DMS153 treated with DMSO at 0.1 percent for 48 hours (cell line): Measurements from ENCODE around the gene ERCC6L2.
A peak's percentile ranks its signal among the peaks of the same experiment; 100 is the strongest.

Source experiments
- DNase-seq: peaks from one replicate; lab custom pipeline; 2025; ENCODE audit not compliant: unreplicated experiment; lab: John Stamatoyannopoulos, UW

Gene ERCC6L2

DNA sequence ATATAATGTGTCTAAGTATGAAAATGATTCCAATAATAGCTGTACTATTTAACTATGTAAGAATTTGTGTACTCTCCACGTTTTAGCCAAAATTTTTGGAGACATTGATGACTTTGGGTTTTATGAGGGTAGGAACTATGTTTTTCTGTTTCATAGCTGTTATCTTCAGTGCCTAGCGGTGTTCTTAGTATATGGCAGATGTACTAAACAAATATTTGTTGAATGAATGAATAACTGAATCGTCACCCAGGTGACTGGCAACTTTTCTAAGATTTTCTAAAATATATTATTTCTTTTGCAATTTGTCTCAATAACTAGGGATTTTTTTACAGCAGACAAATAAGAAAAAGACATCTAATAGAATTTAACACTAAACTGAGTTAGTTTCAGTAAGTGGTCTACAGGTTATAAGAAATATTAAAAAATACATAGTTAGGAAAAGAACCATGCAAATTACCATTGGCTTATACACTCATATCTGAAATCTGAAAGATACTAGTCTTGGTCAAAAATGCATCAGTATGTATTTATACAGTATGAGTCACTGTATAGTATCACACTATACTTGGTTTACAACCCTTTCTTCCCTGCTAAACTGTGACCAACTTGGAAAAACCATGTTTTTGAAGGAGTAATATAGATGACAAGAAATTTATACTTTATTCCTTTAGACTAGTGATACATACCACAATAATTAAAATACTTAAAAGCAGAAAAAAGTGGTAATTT, 10.5 kb upstream of the ERCC6L2 start:
- DNase-seq = no peak

DNA sequence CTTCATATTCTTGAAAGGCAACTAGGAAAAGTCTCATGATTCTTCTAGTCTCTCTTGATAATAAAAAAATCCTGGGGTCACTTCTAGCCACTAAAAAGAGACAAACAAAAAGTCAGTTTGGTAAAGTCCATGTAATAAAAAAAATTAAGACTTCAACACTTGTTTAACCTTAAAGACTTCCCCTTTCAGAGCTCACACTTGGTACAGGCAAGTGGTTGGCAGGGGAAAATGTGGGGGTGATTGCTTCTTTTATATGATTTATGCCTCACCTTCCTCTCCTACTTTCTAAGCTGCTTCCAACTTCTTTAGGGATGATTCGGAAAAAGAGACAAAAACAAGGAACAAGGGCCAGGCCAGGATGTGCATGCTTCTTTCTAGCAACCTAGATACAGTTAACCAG, 5.1 kb upstream of the ERCC6L2 start:
- DNase-seq = no peak

DNA sequence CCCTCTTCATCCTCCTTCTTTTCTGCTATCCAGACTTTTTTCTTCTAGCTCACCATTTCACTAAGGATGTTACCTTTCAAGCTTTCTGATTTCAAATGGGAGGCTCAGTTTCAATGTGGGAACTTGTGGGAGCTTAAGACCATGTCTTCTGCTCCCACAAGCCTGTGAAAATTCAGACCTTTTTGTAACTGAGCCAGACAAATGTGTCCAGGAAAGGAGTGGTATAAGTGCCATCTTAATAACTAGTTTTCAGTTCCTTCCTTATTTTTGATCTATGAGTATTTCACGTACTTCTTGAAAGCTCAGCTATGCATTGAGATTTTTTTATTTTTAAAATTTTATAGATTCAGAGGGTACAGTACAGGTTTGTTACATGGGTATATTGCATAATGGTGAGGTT, 4.6 kb upstream of the ERCC6L2 start:
- no peak for DNase-seq

DNA sequence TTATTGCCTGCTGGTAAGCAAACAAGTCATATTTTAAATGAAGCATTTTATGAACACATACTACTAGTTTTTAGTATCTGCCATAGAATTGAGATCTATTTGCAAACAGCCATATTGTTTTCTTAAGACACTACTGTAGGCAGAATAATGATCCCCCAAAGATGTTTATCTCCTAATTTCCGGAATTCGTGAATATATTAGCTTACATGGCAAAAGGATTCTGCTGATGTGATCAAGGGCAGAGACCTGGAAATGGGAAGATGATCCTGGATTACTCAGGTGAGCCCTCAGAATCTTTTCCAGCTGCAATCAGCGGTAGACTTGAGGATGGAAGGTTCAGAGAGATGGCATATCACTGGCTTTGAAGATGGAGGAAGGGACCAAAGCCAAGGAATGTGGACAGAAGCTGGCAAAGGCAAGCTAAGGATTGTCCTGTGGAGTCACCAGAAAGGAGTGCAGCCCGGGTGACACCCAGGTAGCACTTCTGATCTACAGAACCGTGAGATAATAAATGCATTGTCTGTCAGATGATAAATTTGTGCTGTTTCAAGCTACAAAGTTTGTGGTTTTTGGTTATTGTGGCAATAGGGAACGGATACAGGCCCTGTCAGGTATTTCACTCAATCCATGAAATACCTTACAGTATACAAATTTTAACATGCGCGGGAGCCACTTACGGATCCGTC, 1.0 kb upstream of the ERCC6L2 start:
- DNase-seq = no peak

DNA sequence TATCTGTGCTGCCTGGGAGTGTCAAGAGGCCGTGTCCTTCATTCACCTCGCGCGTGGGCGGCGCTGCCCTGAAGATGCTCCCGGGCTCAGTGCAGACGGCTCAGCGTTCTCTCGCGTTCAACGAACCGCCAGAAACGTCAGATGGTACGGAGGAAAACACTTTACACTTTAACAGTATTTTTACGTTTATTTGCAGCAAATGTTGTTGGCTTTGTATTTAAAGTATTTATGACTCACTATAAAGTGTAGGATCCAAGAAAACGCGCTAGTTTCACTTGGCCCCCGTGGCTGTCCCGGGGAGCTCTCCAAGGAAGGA, 544 bp upstream of the ERCC6L2 start:
- peak; percentile 45 for DNase-seq

DNA sequence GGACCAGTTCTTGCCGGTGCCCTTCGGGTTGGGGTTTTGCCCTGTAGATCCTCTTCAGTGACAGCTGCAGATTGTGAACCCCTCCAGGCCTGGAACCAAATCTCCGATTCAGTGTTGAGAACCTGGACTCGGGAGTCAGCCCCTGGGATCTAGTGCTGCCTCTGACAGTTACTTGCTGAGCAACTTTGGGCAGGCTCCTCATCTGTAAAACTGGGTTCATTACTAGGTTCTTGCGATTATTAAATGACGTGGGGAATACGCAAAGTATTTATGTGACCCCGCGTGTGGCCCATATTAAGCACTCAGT, 600 bp downstream of the ERCC6L2 start:
- DNase-seq = no peak

DNA sequence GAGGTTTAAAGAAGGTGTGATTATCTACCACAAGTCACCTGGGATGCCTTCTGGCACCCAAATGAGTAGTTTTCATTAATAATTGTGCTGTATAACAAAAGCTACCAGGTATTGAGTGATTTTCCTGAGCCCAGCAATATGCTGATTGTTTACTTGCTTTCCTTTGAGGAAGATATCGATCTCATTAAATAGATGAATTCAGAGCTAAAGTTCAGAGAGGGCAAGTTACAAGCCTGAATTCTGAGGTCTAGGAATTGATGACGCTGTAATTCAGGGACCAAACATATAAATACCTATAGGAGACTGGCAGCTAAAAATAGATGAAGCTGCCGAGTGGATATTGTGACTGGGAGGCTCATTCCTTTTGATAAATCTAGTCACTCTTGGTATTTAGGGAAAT, 1.1 kb downstream of the ERCC6L2 start:
- DNase-seq = no peak

DNA sequence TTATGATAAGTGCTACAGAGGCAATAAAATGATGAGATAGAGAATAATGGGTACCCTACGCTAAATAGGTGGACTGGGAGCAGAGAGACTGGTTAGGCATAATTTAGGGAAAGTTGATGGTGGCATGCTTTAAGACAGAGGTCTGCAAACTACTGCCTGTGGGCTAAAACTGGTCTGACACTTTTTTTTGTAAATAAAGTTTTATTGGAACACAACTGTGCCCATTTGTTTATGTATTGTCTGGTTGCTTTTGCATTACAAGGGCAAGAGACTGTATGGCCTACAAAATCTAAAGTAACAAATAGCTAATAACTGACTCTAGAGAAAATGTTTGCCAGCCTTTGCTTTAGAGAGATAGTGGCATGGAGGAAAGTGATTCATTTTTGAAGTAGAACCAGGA, 2.5 kb downstream of the ERCC6L2 start:
- DNase-seq = no peak

DNA sequence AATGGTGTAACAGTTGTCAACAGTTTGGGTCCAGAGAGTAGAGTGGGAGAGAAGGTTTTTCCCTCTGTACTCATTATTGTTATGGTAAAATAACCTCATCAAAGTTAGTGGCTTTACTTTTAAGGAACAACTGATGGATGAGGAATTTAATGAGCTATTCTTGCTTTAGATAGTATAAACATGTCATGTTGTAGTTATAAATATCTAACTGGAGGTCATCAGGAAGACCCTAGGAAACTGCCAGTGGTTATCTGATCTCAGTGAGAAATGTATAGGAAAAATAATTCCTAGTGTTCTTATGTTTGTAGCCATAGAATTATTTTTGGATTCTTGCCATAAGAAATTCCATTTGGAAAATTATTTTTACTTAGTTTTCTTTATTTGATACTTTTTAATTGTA, 4.1 kb downstream of the ERCC6L2 start:
- DNase-seq = no peak

DNA sequence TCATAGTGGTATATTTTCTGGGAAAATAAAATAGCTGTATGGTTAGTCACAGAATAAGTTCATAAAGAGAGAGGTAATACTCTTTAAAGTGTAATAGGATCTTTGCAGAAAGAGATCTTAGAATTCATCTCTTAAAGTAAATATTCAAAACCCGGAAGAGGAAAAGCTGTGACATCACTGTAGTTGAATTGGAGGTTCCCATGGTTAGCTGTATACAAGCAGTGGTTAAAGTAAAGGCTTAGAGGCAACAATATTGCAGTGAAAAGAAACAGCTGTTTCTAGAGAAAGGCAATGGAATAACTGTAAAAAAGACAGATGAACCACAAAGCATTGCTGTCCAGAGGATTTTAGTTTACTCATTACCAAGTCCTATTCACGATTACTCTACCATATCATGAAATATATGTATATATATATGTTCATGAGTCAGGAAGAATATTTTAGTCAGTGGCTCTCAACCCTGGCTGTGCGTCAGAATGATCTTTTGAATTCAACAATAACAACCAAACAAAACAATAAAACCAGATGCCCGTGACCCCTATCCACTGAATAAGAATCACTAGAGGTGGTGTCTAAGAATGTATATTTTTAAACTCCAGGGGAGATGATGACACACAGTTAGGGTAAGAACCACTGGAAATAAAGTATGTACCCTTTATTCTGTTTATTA, 4.7 kb downstream of the ERCC6L2 start:
- DNase-seq = no peak

DNA sequence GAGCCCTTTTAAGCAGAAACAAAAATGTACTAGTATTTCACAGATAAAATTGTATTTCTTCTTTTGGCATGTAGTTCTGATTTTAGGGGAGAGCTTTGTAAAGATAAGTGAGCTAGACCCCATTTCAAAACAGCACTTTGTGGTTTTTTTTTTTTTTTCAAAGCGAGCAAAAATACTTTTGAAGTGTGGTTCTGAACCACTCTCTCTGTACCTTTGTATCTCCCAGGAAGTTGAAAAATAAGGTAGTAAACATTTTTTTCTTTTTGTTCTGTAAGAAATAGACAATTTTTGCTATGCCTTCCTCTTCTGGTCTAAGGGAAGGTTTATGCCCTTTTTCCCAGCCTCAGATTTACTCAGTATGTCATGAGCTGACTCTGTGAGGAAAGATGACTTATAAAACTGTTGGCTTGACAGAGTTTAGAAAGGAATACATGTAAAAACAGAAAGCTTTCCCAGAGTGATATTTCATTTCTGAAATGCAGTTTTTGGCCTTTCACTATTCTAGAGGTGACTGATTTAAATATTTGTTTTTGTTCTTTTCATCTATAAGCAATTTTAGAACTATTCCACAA, 12.5 kb downstream of the ERCC6L2 start:
- no peak for DNase-seq

DNA sequence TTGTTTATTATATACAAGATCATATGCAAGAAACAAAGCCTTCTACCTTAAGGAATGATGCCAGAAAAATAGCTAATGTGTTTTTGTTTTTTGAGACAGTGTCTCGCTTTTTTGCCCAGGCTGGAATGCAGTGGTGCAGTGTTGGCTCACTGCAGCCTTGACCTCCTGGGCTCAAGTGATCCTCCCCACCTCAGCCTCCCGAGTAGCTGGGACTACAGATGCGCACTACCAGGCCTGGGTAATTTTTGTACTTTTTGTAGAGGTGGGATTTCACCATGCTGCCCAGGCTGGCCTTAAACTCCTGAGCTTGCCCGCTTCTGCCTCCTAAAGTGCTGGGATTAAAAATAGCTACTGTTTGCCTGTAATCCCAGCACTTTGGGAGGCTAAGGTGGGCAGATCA, 15.1 kb downstream of the ERCC6L2 start:
- no peak for DNase-seq

DNA sequence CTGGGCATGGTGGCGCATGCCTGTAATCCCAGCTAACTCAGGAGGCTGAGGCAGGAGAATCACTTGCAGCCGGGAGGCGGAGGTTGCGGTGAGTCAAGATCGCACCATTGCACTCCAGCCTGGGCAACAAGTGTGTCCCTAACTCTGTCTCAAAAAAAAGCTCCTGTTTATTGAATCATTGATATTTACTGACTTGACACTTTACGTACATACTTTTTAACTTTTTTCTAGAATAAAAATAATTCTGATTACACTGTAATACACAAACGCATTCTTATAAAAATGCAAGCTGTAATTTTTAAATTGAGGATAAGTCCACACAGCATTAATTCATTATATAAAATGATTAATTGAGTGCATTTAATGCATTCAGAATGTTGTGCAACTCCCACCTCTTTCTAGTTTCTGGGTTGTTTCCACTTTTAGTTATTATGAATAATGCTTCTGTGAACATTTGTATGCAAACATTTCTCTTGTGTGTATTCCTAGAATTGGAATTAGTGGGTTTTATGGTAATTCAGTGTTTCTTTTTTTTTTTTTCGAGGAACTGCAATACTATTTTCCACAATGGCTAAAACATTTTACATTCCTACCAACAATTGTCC, 15.7 kb downstream of the ERCC6L2 start:
- DNase-seq = no peak

DNA sequence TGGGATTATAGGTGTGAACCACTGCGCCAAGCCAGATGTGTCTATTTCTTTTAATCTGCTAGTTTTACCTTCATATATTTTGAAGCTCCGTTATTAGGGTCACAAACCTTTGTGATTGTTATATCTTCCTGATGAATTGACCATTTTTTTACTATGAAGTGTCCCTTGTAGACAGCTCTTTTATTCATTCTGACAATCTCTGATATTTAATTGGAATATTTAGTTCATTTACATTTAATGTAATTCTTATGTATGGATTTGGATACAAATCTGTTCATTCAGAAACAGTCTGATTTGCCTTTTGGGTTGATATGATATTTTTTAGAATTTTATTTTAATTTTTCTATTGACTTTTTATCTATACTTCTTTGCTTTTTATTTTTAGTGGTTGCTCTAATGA, 17.2 kb downstream of the ERCC6L2 start:
- no peak for DNase-seq

DNA sequence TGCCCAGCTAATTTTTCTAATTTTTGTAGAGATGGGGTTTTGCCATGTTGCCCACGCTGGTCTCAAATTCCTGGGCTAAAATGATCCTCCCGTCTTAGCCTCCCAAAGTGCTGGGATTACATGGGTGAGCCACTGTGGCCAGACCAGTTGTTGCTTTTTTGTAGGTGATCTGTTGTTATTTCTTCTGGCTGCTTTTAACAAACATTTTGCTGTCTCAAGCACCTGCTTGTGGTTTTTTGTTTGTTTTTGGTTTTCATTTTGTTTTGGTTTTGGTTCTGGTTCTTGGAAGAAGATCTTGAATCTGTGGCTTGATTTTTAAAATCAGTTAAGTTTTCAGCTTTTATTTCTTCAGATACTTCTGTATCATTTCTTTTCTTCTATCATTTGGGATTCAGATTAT, 21.1 kb downstream of the ERCC6L2 start:
- DNase-seq = no peak

DNA sequence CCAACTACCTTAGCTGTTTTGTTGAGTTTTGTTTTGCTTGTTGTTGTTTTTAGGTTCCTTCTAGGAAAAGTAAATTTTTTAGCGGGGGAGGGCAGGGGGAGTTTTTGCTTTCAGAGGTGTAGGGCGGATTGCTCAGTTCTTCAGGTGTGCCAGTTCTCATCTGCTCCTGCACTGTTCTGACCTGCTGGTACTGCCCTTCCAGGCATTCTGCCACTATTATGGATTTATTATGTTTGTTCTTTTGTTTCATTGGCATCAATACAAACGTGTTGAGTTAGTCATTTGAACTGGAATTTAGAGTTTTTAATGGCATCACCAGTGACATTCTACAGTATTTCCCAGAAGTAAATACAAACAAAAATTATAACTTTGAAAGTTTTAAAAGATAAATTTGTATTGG, 26.0 kb downstream of the ERCC6L2 start:
- DNase-seq = no peak

DNA sequence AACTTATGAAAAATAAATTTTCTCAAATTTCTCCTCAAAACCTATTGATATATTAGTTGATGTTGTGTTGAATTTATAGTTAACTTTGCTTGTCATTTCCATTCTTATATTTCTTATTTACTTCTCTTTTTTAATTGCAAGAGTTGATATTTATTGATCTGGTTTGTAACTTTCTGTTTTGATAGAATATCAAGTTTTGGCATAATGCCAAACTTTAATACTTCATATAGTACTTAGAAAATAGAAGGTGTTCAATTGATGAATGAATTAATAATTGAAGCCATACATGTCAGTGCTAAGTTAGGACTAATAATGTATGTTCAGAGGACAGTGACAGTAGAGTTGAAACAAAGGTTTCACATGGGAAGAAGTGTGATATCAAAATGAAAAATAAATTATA, 27.9 kb downstream of the ERCC6L2 start:
- DNase-seq = no peak

DNA sequence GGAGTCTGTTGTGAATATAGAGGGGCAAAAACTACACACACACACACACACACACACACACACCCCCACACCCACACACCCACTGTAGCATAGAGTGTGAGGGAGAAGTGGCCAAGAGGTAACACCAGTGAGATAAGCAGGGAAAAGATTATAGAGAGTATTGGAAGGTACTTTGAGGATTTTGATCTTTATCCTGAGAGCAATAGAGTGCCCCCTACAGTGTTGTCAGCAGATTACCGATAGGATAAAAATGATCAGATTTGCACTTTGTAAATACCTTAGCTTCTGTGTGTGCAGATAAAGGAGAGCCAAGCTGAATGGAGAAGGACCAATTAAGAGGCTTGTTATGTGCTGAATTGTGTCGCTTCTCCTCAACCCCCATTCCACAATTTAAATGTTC, 32.3 kb downstream of the ERCC6L2 start:
- no peak for DNase-seq

DNA sequence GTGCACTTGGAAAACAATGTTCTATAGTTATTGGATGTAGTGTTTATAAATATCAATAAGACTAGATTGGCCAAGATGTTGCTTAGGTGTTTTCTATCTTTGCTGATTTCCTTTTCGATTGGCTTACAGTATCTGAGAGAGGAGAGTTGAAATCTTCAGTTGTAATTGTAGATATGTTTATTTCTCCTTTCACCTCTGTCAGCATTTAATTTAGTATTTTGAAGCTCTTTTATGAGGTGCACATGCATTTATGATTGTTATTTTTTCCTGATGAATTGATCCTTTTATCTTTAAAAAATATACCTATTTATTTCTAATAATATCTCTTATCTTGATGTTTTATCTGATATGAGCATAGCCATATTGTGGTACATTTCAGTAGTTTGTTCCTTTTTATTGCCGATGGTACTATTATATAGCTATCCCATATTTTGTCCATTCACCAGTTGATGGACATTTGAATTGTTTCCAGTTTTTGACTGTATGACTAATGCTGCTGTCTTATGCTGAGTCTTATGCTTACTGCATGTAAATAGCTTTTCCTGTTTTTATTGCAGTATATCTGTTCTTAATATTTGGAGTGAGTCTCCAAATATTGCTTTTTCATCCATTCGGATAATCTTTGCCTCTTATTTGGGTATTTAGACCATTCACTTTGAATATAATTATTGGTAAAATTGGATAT, 34.7 kb downstream of the ERCC6L2 start:
- no peak for DNase-seq

DNA sequence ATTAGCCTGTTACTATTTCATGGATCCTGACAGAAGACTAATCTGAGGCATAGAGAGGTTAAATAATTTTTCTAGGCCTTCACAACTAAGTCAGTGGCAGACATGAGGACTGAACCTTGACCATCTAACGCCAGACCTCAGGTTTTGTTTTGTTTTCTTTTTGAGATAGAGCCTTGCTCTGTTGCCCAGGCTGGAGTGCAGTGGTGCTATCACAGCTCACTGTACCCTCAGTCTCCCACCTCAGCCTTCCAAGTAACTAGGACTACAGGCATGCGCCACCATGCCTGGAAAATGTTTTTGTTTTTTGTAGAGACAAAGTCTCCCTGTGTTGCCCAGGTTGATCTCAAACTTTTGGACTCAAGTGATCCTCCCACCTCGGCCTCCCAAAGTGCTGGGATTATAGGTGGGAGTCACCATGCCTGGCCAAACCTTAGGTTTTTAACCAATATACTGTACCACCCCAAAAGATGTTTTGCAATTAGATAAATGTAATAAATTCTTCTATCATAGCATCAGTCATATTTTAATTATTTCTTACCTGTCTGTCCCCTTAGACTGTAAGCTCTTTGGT, 35.4 kb downstream of the ERCC6L2 start:
- no peak for DNase-seq

DNA sequence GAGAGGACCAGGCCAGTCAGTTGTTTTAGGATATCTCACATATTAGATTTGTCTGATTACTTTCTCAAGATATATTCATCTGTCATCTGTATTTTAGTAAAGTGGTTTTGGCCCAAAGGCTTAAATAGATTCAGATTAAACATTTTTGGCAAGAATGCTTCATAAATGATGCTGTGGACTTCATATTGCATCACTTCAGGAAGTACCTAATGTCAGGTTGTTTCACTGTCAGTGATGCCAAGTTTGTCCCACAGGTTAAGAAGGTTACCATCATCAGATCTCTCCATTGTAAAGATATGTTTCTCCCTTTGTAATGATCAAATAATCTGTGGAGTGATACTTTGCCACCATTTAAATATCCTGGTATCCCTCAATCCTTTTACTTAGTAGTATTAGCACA, 37.3 kb downstream of the ERCC6L2 start:
- no peak for DNase-seq
